Neural progenitor cell (in vitro differentiated cells): ENCODE results near the gene MAP9.

ENCODE experiments used
- CTCF ChIP-seq: fragments of 200-600 bp; sonication (generic); IDR thresholded peaks from 2 replicates; pipeline ENCODE4 v1.5.1; 2017; ENCODE audit warnings: antibody characterized with exemption, mild to moderate bottlenecking
- EZH2 ChIP-seq: fragments of 200-600 bp; sonication (generic); IDR thresholded peaks from 2 replicates; pipeline ENCODE4 v1.6.1; 2017; ENCODE audit warnings: antibody characterized with exemption, mild to moderate bottlenecking, moderate library complexity
- EZH2phosphoT487 ChIP-seq: fragments of 200-600 bp; sonication (generic); IDR thresholded peaks from 2 replicates; pipeline ENCODE4 v1.6.1; 2017; ENCODE audit warnings: antibody characterized with exemption

- no peak for TF ChIP-seq CTCF
- no peak for TF ChIP-seq EZH2
- TF ChIP-seq EZH2phosphoT487, result no peak
Measured at GRCh38 chr4:155411546-155411945, 34.8 kb upstream of the MAP9 start.
